Uterus (tissue), 4 donors: ENCODE data around the gene C11orf91. TPM values are rescaled to one million over a fixed set of nuclear protein-coding genes. Genes with fewer than 3 reads are reported as not detected.
"Not testable (repeated sequence)": the region's sequence is repeated elsewhere in the genome, so short reads cannot be mapped to it uniquely, and the experiment has no call there.

Experiments used
- DNase-seq, 2 donors: peaks; one replicate each; pipeline ENCODE4 v3.0.0-alpha.2; 2019 to 2020
- H3K27ac ChIP-seq, 2 donors: fragments of 200-600 bp; sonication (generic); 1 replicate in 1 of 2; 2 replicates in 1 of 2; pipeline ENCODE4 v1.5.1; 2016 to 2018
- H3K27me3 ChIP-seq, 2 donors: fragments of 200-600 bp; sonication (generic); one replicate each; pipeline ENCODE4 v1.5.1; 2018 to 2019; ENCODE audit warnings: control low read depth in 1 of 2
- H3K36me3 ChIP-seq, 2 donors: fragments of 200-600 bp; sonication (generic); one replicate each; pipeline ENCODE4 v1.5.1; 2019; ENCODE audit warnings: control low read depth in 1 of 2
- H3K4me1 ChIP-seq, 2 donors: fragments of 200-600 bp; sonication (generic); one replicate each; pipeline ENCODE4 v1.5.1; 2018 to 2019; ENCODE audit warnings: control low read depth in 1 of 2
- H3K4me3 ChIP-seq, 2 donors: fragments of 200-600 bp; sonication (generic); 1 replicate in 1 of 2; 2 replicates in 1 of 2; pipeline ENCODE4 v1.5.1; 2018 to 2019; ENCODE audit warnings: mild to moderate bottlenecking in 1 of 2
- H3K9me3 ChIP-seq, 2 donors: fragments of 200-600 bp; sonication (generic); one replicate each; pipeline ENCODE4 v1.5.1; 2019; ENCODE audit warnings: control low read depth in 1 of 2
- CTCF ChIP-seq, 4 experiments: fragments of 200-600 bp in 2 of 4; fragments of 450-650 bp in 2 of 4; sonication (generic) in 2 of 4; IDR thresholded peaks; one replicate each; pipeline ENCODE4 v1.5.1; 2016 to 2019; ENCODE audit warnings: antibody characterized with exemption in 4 of 4, mild to moderate bottlenecking in 2 of 4, moderate library complexity in 1 of 4
- POLR2A ChIP-seq, 2 donors: fragments of 450-650 bp; IDR thresholded peaks; one replicate each; pipeline ENCODE4 v1.6.1; 2016; ENCODE audit warnings: antibody characterized with exemption in 2 of 2, mild to moderate bottlenecking in 1 of 2, moderate library complexity in 1 of 2
- intact Hi-C: fragments of 100-400 bp; cut with DNase I; formaldehyde crosslinking; loops from one replicate; pipeline ENCODE4 v1.15.1; 2023; ENCODE audit warnings: low total_unique reads
- total RNA-seq, 4 donors: library from RNA; depleted of rRNA in 3 of 4; stranded (reverse); fragments of >200 nt in 3 of 4; gene quantifications; one replicate each; pipeline versions ENCODE4 v1.1.0 to v1.2.4, GENCODE V29; 2014 to 2023
- donor health status: DM: yes; HTN: yes; CAD: no.

Gene C11orf91
- total RNA-seq, 4 donors from 2014 or later, result not detected

GRCh38 chr11:33664166-33664565, 36.5 kb downstream of the C11orf91 start:
- TF ChIP-seq CTCF (IDR thresholded peaks at IDR 0.05), result no peak
- TF ChIP-seq POLR2A (IDR thresholded peaks at IDR 0.05), result no peak
- intact Hi-C loops, result no loop called here
- Histone ChIP-seq H3K4me3 (no peak overlapping the region), H3K36me3 (no peaks in the 10 kb centered on the region), H3K27me3 (no peaks in the 10 kb centered on the region), H3K4me1 (no peaks in the 10 kb centered on the region), H3K9me3 (no peaks in the 10 kb centered on the region), H3K27ac (no peak overlapping the region)
- DNase-seq, result no peak

GRCh38 chr11:33663121-33663520, 37.5 kb downstream of the C11orf91 start:
- TF ChIP-seq POLR2A (IDR thresholded peaks at IDR 0.05), result no peak
- no peak for TF ChIP-seq CTCF (IDR thresholded peaks at IDR 0.05)
- Histone ChIP-seq H3K27ac (no peak overlapping the region), H3K4me1 (no peaks in the 10 kb centered on the region), H3K4me3 (no peak overlapping the region), H3K27me3 (no peaks in the 10 kb centered on the region), H3K36me3 (no peaks in the 10 kb centered on the region), H3K9me3 (no peaks in the 10 kb centered on the region)
- DNase-seq, result no peak
- intact Hi-C loops, result no loop called here

DNA sequence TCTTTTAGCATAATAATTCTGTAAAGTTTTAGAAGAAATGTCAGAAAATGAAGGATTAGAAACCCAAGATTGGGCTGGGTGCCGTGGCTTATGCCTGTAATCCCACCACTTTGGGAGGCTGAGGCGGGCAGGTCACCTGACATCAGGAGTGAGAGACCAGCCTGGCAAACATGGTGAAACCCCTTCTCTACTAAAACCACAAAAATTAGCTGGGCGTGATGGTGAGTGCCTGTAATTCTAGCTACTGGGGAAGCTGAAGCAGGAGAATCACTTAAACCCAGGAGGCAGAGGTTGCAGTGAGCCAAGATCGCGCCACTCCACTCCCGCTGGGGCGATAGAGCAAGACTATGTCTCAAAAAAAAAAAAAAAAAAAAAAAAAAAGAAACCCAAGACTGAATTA, 39.1 kb downstream of the C11orf91 start:
- DNase-seq, H3K4me1 ChIP-seq, intact Hi-C loops, H3K27me3 ChIP-seq, H3K36me3 ChIP-seq, H3K27ac ChIP-seq, H3K9me3 ChIP-seq, H3K4me3 ChIP-seq: not testable (repeated sequence)

- Histone ChIP-seq H3K9me3 (no peaks in the 10 kb centered on the region), H3K27me3 (no peaks in the 10 kb centered on the region), H3K4me1 (no peaks in the 10 kb centered on the region), H3K36me3 (no peaks in the 10 kb centered on the region), H3K4me3 (no peak overlapping the region), H3K27ac (no peak overlapping the region)
- no peak for TF ChIP-seq POLR2A (IDR thresholded peaks at IDR 0.05)
- TF ChIP-seq CTCF (IDR thresholded peaks at IDR 0.05), result no peak
- DNase-seq, result no peak
- intact Hi-C loops, result no loop called here
Measured at GRCh38 chr11:33660962-33661361, 39.7 kb downstream of the C11orf91 start.

GRCh38 chr11:33659370-33660139, 41.1 kb downstream of the C11orf91 start:
- no peaks in the 10 kb centered on the region for H3K9me3 ChIP-seq
- intact Hi-C loops, result no loop called here
- TF ChIP-seq CTCF (IDR thresholded peaks at IDR 0.05) (no peak), POLR2A (IDR thresholded peaks at IDR 0.05) (no peak)

More at GRCh38 chr11:33659370-33660139, 41.1 kb downstream of the C11orf91 start:
- Histone ChIP-seq H3K27ac (no peak overlapping the region), H3K36me3 (no peaks in the 10 kb centered on the region), H3K4me1 (no peaks in the 10 kb centered on the region), H3K27me3 (no peaks in the 10 kb centered on the region), H3K4me3 (no peak overlapping the region)
- DNase-seq, result no peak
